Parathyroid adenoma (tissue), 2 donors: ENCODE measurements around the gene KLHL21.

Experiments used
- H2AFZ ChIP-seq: fragments of 300-600 bp; sonication (generic); one replicate; pipeline ENCODE4 v1.7.0; 2017; ENCODE audit warnings: antibody characterized with exemption, mild to moderate bottlenecking
- H3K27ac ChIP-seq: fragments of 300-600 bp; sonication (generic); one replicate; pipeline ENCODE4 v1.7.0; 2017
- H3K27me3 ChIP-seq: fragments of 300-600 bp; sonication (generic); one replicate; pipeline ENCODE4 v1.7.0; 2017; ENCODE audit warnings: low read length; ENCODE audit not compliant: control insufficient read depth, insufficient read depth
- H3K36me3 ChIP-seq: fragments of 300-600 bp; sonication (generic); one replicate; pipeline ENCODE4 v1.7.0; 2017; ENCODE audit warnings: low read length; ENCODE audit not compliant: control insufficient read depth, insufficient read depth
- H3K4me1 ChIP-seq: fragments of 300-600 bp; sonication (generic); one replicate; pipeline ENCODE4 v1.7.0; 2017; ENCODE audit warnings: control low read depth
- H3K4me2 ChIP-seq: fragments of 300-600 bp; sonication (generic); one replicate; pipeline ENCODE4 v1.7.0; 2017; ENCODE audit warnings: low read length
- H3K4me3 ChIP-seq: fragments of 300-600 bp; sonication (generic); one replicate; pipeline ENCODE4 v1.7.0; 2017; ENCODE audit warnings: low read depth, low read length
- H3K79me2 ChIP-seq: fragments of 300-600 bp; sonication (generic); one replicate; pipeline ENCODE4 v1.7.0; 2017; ENCODE audit warnings: control low read depth
- H3K9ac ChIP-seq: fragments of 300-600 bp; sonication (generic); one replicate; pipeline ENCODE4 v1.7.0; 2017; ENCODE audit warnings: mild to moderate bottlenecking
- H3K9me3 ChIP-seq: fragments of 300-600 bp; sonication (generic); one replicate; pipeline ENCODE4 v1.7.0; 2017; ENCODE audit warnings: low read length; ENCODE audit not compliant: control insufficient read depth
- TF ChIP-seq, protein P1 (sequence below): fragments of 300-600 bp; sonication (generic); IDR thresholded peaks from one replicate; pipeline ENCODE4 v1.7.0; 2017; ENCODE audit warnings: antibody characterized with exemption, mild to moderate bottlenecking
- donor health status: primary hyperparathyroidism.

KLHL21 gene

DNA sequence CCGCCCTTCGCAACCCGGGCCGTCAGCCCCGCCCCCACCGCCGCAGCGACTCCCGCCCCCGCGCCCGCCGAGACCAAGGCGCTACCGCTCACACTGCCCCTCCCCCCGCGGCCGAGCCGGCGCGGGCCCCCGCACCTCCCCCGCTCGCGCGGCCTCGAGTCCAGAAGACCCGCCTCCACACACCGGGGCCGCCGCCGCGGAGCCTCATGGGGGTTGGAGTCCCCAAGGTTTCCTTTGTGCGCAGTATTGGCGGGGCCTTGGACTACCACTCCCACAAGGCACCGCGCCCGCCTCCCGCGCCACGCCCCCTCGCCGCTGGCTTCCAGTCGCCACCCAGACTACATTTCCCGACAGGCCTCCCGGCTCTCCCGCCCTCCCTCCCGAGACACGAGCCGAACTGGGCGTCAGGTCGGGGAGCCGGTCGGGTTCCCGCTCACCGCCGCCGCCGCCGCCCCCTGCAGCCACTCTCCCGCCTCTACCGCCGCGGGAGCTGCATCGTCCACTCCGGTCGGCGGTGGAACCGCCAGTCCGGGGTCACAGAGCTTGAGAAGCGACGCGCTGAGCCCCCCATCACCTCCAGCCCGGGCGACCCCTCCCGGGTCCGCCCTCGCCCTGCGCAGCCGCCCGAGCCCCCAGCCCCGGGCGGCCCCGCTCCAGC lies 10.8 kb upstream of the KLHL21 start, which contains the start of gene PHF13:
TSS of gene PHF13 (plus strand) at position 371 of the 658 bp plus-strand sequence. CDS start 336 bp downstream, outside the sequence.
- H3K4me3 ChIP-seq, result peak within 1 kb of the TSS; percentile 90
- no peak within 1 kb of the TSS for H3K9ac ChIP-seq
- peak within 1 kb of the TSS; percentile 79 for H3K27ac ChIP-seq
- peak within 1 kb of the TSS; percentile 88 for H3K4me2 ChIP-seq
- H3K79me2 ChIP-seq, result no peaks in the 10 kb centered on the region
- TF ChIP-seq, protein P1, sequence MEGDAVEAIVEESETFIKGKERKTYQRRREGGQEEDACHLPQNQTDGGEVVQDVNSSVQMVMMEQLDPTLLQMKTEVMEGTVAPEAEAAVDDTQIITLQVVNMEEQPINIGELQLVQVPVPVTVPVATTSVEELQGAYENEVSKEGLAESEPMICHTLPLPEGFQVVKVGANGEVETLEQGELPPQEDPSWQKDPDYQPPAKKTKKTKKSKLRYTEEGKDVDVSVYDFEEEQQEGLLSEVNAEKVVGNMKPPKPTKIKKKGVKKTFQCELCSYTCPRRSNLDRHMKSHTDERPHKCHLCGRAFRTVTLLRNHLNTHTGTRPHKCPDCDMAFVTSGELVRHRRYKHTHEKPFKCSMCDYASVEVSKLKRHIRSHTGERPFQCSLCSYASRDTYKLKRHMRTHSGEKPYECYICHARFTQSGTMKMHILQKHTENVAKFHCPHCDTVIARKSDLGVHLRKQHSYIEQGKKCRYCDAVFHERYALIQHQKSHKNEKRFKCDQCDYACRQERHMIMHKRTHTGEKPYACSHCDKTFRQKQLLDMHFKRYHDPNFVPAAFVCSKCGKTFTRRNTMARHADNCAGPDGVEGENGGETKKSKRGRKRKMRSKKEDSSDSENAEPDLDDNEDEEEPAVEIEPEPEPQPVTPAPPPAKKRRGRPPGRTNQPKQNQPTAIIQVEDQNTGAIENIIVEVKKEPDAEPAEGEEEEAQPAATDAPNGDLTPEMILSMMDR, result no peak
- no peaks in the 10 kb centered on the region for H3K4me1 ChIP-seq
- no peaks in the 10 kb centered on the region for H3K27me3 ChIP-seq
- H3K9me3 ChIP-seq, result no peaks in the 10 kb centered on the region
- no peaks in the 10 kb centered on the region for H3K36me3 ChIP-seq
- peak within 1 kb of the TSS; percentile 86 for H2AFZ ChIP-seq

DNA sequence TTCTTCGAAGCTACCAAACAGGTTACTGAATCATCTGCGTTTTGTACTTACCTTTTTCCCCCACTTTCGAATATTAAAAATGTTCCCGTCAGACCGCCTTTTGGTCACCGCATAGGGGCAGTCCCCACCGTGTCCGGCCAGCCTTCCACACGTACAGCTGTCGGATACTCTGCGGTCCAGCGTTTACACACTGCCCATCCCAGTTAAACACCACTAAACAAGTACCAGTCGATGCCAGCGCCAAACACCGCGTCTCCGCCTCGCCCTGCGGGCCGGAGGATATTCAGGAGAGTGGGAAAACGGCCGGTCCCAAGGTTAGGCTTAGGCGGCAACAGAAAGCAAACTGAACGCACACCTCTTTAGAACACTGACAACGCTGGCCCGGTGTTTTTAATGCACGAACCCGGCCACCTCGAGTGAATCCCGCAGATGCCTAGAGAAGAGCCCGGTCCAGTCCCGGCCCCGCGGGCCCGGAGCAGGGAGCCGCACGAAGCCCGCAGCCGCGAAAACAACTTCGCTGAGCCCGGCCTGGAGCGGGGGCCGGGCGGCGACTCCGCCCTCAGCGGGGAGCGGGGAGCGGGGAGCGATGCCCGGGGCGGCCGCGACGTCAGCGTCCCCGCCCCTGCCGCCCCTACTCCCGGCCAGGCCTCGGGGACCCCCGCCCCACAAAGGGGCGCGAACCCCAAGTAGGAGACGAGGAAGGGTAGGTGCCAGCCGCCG lies 10.1 kb upstream of the KLHL21 start:
- Histone ChIP-seq H3K27ac (peak overlapping the region; percentile 79), H3K4me1 (no peaks in the 10 kb centered on the region), H3K9ac (no peak overlapping the region), H2AFZ (peak overlapping the region; percentile 86), H3K27me3 (no peaks in the 10 kb centered on the region), H3K9me3 (no peaks in the 10 kb centered on the region), H3K36me3 (no peaks in the 10 kb centered on the region), H3K4me2 (peak overlapping the region; percentile 88), H3K79me2 (no peaks in the 10 kb centered on the region), H3K4me3 (peak overlapping the region; percentile 90)
- TF ChIP-seq, protein P1, result no peak

DNA sequence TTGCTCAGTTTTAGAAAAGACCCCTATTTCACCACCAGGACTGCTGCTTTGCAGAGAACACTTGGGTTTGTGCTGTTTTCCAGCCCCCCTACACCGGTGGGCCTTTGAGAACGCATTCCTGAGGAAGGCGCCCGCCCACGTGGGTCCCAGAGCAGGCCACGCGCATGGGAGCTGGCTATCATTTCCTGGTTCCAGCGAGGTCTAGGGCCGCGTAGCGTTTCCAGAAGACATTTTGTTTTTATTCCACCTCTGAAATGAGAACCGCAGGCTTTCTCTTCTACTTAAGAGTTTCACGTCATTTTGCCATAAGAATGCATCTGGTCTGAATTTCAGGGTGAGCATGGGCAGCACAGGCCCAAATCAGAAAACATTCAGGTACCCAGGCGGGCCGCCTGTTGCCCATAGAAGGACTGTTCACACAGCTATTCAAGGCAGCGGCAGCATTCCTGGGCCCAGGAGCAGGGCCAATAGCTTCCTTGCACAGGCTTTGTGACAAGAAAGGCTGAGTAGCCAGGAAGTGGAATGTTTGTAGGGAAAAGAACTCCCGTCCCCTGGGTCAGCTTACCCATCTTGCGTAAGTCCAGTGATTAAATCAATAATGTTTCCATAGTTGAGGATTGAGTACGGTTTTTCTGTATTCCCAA lies 1.4 kb upstream of the KLHL21 start:
- TF ChIP-seq, protein P1, result no peak
- no peaks in the 10 kb centered on the region for H3K9me3 ChIP-seq
- H3K36me3 ChIP-seq, result no peaks in the 10 kb centered on the region
- peak overlapping the region; percentile 88 for H3K27ac ChIP-seq
- peaks cover 6% of the 10 kb centered on the region for H3K79me2 ChIP-seq
- H3K4me3 ChIP-seq, result peak overlapping the region; percentile 75
- H3K4me2 ChIP-seq, result peak overlapping the region; percentile 80
- H2AFZ ChIP-seq, result peak overlapping the region; percentile 93
- H3K27me3 ChIP-seq, result no peaks in the 10 kb centered on the region
- peaks cover 6% of the 10 kb centered on the region for H3K4me1 ChIP-seq
- H3K9ac ChIP-seq, result no peak overlapping the region

DNA sequence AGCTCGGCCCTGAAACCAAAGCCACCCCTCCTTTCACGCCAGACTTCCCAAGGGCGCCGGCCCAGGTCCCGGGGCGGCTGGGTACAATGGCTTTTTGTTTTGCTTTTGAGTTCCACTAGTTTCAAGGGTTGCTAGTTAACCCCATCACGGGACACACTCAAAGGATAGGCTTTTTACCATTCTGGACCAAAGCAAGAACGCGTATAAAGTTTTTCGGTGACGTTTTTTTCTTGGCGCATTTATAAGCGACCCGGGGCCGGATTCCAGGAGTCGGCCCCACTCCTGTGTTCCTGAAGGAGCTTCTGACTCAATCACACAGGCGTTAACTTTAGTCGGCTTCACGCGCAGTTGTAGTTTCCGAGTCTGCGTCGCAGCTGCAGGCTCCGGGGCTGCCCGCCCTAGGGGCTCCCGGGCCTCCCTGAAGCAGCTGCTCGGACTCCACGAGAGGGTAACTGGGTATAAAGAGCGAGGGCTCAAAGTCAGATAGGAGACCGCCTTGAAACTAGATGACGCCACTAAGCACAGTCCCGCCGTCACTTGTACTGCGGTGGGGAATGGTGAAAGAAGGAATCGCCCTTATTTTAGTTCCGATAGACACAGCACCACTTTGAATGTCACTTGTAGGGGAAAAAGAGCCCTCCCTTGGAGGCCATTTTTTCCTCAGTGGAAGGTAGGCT lies 707 bp upstream of the KLHL21 start:
- H3K4me1 ChIP-seq, result peaks cover 6% of the 10 kb centered on the region

More for the DNA sequence above, 707 bp upstream of the KLHL21 start:
- H3K27me3 ChIP-seq, result no peaks in the 10 kb centered on the region
- peak overlapping the region; percentile 93 for H2AFZ ChIP-seq
- TF ChIP-seq, protein P1, result no peak
- H3K36me3 ChIP-seq, result no peaks in the 10 kb centered on the region
- H3K79me2 ChIP-seq, result peaks cover 6% of the 10 kb centered on the region
- peak overlapping the region; percentile 80 for H3K4me2 ChIP-seq
- peak overlapping the region; percentile 75 for H3K4me3 ChIP-seq
- H3K9ac ChIP-seq, result peak overlapping the region; percentile 37
- peak overlapping the region; percentile 88 for H3K27ac ChIP-seq
- H3K9me3 ChIP-seq, result no peaks in the 10 kb centered on the region
